Neural cell (in vitro differentiated cells): ENCODE results near the gene DNM3. TPM values are rescaled to one million over a fixed set of nuclear protein-coding genes. Genes with fewer than 3 reads are reported as not detected.

Experiments used
- H2AFZ ChIP-seq: fragments of 200-600, 300-800 bp; sonication (generic), shearing (Covaris generic); 2 replicates; pipeline ENCODE4 v1.6.0; 2014; ENCODE audit warnings: low read depth, mild to moderate bottlenecking, antibody characterized with exemption, low read length, moderate library complexity
- H3F3A ChIP-seq: fragments of 200-600 bp; shearing (Covaris generic); 2 replicates; pipeline ENCODE4 v1.6.1; 2016; ENCODE audit warnings: mild to moderate bottlenecking, moderate library complexity, mixed read lengths, antibody characterized with exemption, low read length; ENCODE audit not compliant: insufficient read depth, poor library complexity, severe bottlenecking
- H3K27ac ChIP-seq: fragments of 200-600, 300-800 bp; sonication (generic), shearing (Covaris generic); 2 replicates; pipeline ENCODE4 v1.5.1; 2014; ENCODE audit warnings: mild to moderate bottlenecking, low read length, moderate library complexity
- H3K27me3 ChIP-seq: fragments of 300-800, 200-600 bp; sonication (generic), shearing (Covaris generic); 2 replicates; pipeline ENCODE4 v1.6.0; 2014; ENCODE audit warnings: mild to moderate bottlenecking, low read depth, low read length, moderate library complexity; ENCODE audit not compliant: insufficient read depth
- H3K36me3 ChIP-seq: fragments of 300-800, 200-600 bp; sonication (generic), shearing (Covaris generic); 2 replicates; pipeline ENCODE4 v1.5.1; 2014; ENCODE audit warnings: mild to moderate bottlenecking, antibody characterized with exemption, low read length, moderate library complexity; ENCODE audit not compliant: insufficient read depth
- H3K4me2 ChIP-seq: fragments of 300-800, 200-600 bp; sonication (generic), shearing (Covaris generic); 2 replicates; pipeline ENCODE4 v1.6.0; 2014; ENCODE audit warnings: mild to moderate bottlenecking, low read length
- H3K4me3 ChIP-seq: fragments of 300-800, 200-600 bp; sonication (generic), shearing (Covaris generic); 2 replicates; pipeline ENCODE4 v1.5.1; 2014; ENCODE audit warnings: mild to moderate bottlenecking, low read length, moderate library complexity
- H3K79me2 ChIP-seq: fragments of 200-600 bp; shearing (Covaris generic); replicated peaks from 2 replicates; pipeline ENCODE4 v1.6.0; 2014; ENCODE audit warnings: mild to moderate bottlenecking, low read length, moderate library complexity; ENCODE audit not compliant: insufficient read depth
- H3K9ac ChIP-seq: fragments of 300-800, 200-600 bp; sonication (generic), shearing (Covaris generic); 2 replicates; pipeline ENCODE4 v1.6.1; 2016; ENCODE audit warnings: mild to moderate bottlenecking, low read length, mixed read lengths
- H3K9me2 ChIP-seq: fragments of 200-600 bp; shearing (Covaris generic); 2 replicates; pipeline ENCODE4 v1.6.1; 2016; ENCODE audit warnings: mild to moderate bottlenecking, low read length, mixed read lengths; ENCODE audit not compliant: insufficient read depth
- H3K9me3 ChIP-seq: fragments of 200-600, 300-800 bp; sonication (generic), shearing (Covaris generic); 2 replicates; pipeline ENCODE4 v1.6.1; 2016; ENCODE audit warnings: mild to moderate bottlenecking, mixed run types, low read length, moderate library complexity, mixed read lengths
- H4K20me1 ChIP-seq: fragments of 200-600 bp; shearing (Covaris generic); 2 replicates; pipeline ENCODE4 v1.6.1; 2016; ENCODE audit warnings: mild to moderate bottlenecking, mixed run types; ENCODE audit not compliant: insufficient read depth
- EP300 ChIP-seq: fragments of 450-650 bp; conservative IDR thresholded peaks from 2 replicates; pipeline ENCODE4 v1.6.1; 2014; ENCODE audit warnings: antibody characterized with exemption, mild to moderate bottlenecking, moderate library complexity; ENCODE audit not compliant: poor library complexity, severe bottlenecking
- EZH2 ChIP-seq: fragments of 200-600, 300-800 bp; shearing (Covaris generic), sonication (generic); IDR thresholded peaks from 2 replicates; pipeline ENCODE4 v1.6.1; 2014; ENCODE audit warnings: antibody characterized with exemption, low read length, borderline replicate concordance, mild to moderate bottlenecking; ENCODE audit not compliant: insufficient read depth, poor library complexity, severe bottlenecking
- MXI1 ChIP-seq: fragments of 450-650 bp; conservative IDR thresholded peaks from 2 replicates; pipeline ENCODE4 v1.6.1; 2014; ENCODE audit warnings: antibody characterized with exemption, mild to moderate bottlenecking; ENCODE audit not compliant: poor library complexity, severe bottlenecking
- POLR2AphosphoS5 ChIP-seq: IDR thresholded peaks from 2 replicates; pipeline ENCODE4 v1.6.1; 2012
- RAD21 ChIP-seq: fragments of 450-650 bp; conservative IDR thresholded peaks from 2 replicates; pipeline ENCODE4 v1.6.1; 2014; ENCODE audit warnings: antibody characterized with exemption, mild to moderate bottlenecking, moderate library complexity
- SMC3 ChIP-seq: fragments of 450-650 bp; conservative IDR thresholded peaks from 2 replicates; pipeline ENCODE4 v1.6.1; 2014; ENCODE audit warnings: antibody characterized with exemption, mild to moderate bottlenecking, moderate library complexity; ENCODE audit not compliant: poor library complexity
- TAF1 ChIP-seq: IDR thresholded peaks from 2 replicates; pipeline ENCODE4 v1.6.1; 2012; ENCODE audit warnings: low read depth
- polyA plus RNA-seq: library from polyadenylated mRNA; depleted of rRNA; stranded (reverse); fragments of >200 nt; gene quantifications from 2 replicates; pipeline ENCODE4 v1.2.3, GENCODE V29; 2014
- TF ChIP-seq, protein P1 (sequence below): IDR thresholded peaks from 2 replicates; pipeline ENCODE4 v1.6.1; 2012; ENCODE audit warnings: borderline replicate concordance
- TF ChIP-seq, protein P2 (sequence below): fragments of 450-650 bp; IDR thresholded peaks from 2 replicates; pipeline ENCODE4 v1.5.1; 2014; ENCODE audit warnings: antibody characterized with exemption, mild to moderate bottlenecking, moderate library complexity; ENCODE audit not compliant: poor library complexity, severe bottlenecking

The DNM3 gene
- polyA plus RNA-seq, 1 donor from 2014 or later, result 37.1 TPM

DNA sequence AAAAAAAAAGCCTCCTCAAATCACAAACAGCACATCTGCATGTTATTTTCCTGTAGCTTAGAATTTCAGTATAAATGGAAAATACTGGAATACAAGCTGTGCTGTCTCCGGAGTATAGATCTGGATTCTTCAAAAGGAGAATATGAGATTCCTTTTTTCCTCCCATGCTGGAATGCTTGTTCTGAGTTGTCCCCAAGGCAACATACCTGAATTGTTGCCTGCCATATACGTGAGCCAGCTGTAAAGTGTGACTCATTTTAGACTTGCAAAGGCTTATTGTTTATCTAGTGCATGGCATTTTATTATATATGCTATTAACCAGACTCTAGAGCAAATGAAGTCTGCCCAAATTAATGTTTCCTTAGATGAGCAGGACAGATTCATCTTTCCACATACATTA is 484.2 kb downstream of the DNM3 start:
- no peaks in the 10 kb centered on the region for H3K9me3 ChIP-seq
- H3K9ac ChIP-seq, result no peak overlapping the region
- TF ChIP-seq, protein P1, sequence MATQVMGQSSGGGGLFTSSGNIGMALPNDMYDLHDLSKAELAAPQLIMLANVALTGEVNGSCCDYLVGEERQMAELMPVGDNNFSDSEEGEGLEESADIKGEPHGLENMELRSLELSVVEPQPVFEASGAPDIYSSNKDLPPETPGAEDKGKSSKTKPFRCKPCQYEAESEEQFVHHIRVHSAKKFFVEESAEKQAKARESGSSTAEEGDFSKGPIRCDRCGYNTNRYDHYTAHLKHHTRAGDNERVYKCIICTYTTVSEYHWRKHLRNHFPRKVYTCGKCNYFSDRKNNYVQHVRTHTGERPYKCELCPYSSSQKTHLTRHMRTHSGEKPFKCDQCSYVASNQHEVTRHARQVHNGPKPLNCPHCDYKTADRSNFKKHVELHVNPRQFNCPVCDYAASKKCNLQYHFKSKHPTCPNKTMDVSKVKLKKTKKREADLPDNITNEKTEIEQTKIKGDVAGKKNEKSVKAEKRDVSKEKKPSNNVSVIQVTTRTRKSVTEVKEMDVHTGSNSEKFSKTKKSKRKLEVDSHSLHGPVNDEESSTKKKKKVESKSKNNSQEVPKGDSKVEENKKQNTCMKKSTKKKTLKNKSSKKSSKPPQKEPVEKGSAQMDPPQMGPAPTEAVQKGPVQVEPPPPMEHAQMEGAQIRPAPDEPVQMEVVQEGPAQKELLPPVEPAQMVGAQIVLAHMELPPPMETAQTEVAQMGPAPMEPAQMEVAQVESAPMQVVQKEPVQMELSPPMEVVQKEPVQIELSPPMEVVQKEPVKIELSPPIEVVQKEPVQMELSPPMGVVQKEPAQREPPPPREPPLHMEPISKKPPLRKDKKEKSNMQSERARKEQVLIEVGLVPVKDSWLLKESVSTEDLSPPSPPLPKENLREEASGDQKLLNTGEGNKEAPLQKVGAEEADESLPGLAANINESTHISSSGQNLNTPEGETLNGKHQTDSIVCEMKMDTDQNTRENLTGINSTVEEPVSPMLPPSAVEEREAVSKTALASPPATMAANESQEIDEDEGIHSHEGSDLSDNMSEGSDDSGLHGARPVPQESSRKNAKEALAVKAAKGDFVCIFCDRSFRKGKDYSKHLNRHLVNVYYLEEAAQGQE, result no peak
- TF ChIP-seq, protein P2, sequence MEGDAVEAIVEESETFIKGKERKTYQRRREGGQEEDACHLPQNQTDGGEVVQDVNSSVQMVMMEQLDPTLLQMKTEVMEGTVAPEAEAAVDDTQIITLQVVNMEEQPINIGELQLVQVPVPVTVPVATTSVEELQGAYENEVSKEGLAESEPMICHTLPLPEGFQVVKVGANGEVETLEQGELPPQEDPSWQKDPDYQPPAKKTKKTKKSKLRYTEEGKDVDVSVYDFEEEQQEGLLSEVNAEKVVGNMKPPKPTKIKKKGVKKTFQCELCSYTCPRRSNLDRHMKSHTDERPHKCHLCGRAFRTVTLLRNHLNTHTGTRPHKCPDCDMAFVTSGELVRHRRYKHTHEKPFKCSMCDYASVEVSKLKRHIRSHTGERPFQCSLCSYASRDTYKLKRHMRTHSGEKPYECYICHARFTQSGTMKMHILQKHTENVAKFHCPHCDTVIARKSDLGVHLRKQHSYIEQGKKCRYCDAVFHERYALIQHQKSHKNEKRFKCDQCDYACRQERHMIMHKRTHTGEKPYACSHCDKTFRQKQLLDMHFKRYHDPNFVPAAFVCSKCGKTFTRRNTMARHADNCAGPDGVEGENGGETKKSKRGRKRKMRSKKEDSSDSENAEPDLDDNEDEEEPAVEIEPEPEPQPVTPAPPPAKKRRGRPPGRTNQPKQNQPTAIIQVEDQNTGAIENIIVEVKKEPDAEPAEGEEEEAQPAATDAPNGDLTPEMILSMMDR, result no peak
- TF ChIP-seq POLR2AphosphoS5 (no peak), MXI1 (no peak), RAD21 (no peak), EP300 (no peak), EZH2 (no peak), TAF1 (no peak), SMC3 (no peak)
- no peaks in the 10 kb centered on the region for H3F3A ChIP-seq
- H3K27ac ChIP-seq, result no peak overlapping the region
- no peaks in the 10 kb centered on the region for H4K20me1 ChIP-seq
- no peak overlapping the region for H2AFZ ChIP-seq
- H3K9me2 ChIP-seq, result no peaks in the 10 kb centered on the region
- no peak overlapping the region for H3K4me2 ChIP-seq
- no peaks in the 10 kb centered on the region for H3K27me3 ChIP-seq
- no peaks in the 10 kb centered on the region for H3K79me2 ChIP-seq
- H3K4me3 ChIP-seq, result no peak overlapping the region
- no peaks in the 10 kb centered on the region for H3K36me3 ChIP-seq

DNA sequence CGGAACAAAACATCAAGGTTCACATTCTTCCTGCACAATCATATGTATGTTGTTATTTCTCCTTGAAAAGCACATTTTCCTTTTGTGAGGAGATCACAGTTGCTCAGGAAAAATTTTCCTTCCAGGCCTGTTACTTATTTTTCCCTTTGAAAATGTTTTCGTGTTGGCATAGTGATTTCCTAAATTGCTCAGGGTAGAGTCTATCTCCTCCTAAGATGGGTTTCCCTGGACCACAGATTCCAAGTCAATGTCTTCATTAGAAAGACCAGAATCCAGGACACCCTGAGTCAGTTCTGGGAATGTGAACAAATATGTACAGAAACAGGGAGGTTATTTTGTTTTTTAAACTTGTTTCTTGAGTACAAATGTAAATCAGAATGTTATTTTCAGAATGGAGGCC is 484.8 kb downstream of the DNM3 start:
- Histone ChIP-seq H3K4me2 (no peak overlapping the region), H3K9ac (no peak overlapping the region), H3K9me2 (no peaks in the 10 kb centered on the region), H3K79me2 (no peaks in the 10 kb centered on the region), H3K27ac (no peak overlapping the region), H3F3A (no peaks in the 10 kb centered on the region), H3K27me3 (no peaks in the 10 kb centered on the region), H3K36me3 (no peaks in the 10 kb centered on the region), H4K20me1 (no peaks in the 10 kb centered on the region), H2AFZ (no peak overlapping the region), H3K4me3 (no peak overlapping the region), H3K9me3 (no peaks in the 10 kb centered on the region)
- TF ChIP-seq POLR2AphosphoS5 (no peak), TAF1 (no peak), EZH2 (no peak), SMC3 (no peak), RAD21 (no peak), EP300 (no peak), MXI1 (no peak)
- TF ChIP-seq, protein P2, result no peak
- TF ChIP-seq, protein P1, result no peak
